B cell (primary cell): ENCODE data around the gene PTGES2. TPM values are rescaled to one million over a fixed set of nuclear protein-coding genes. Genes with fewer than 3 reads are reported as not detected.

ENCODE experiments used
- ATAC-seq: fragments of 200-7000 bp; cut with Tn5 transposase; one replicate; pipeline ENCODE4 v1.10.0; 2021; ENCODE audit warnings: low read depth, mild to moderate bottlenecking, moderate number of reproducible peaks, moderate library complexity
- CTCF ChIA-PET: fragments of 350-600 bp; sonication (Branson Sonifier 250); formaldehyde crosslinking; loops from one replicate; lab custom pipeline; 2021; ENCODE audit warnings: antibody characterized with exemption, inconsistent platforms; lab: Charles Lee
- POLR2A ChIA-PET: fragments of 350-600 bp; sonication (Branson Sonifier 250); formaldehyde crosslinking; loops from one replicate; lab custom pipeline; 2021; ENCODE audit warnings: antibody characterized with exemption; lab: Charles Lee
- DNase-seq: peaks from one replicate; pipeline ENCODE4 v3.0.0; 2013
- H2AFZ ChIP-seq: 2 replicates; pipeline ENCODE4 v1.6.1; 2012; ENCODE audit warnings: mild to moderate bottlenecking, low read depth, low read length; ENCODE audit not compliant: insufficient read depth, poor library complexity, severe bottlenecking
- H3K27ac ChIP-seq, 2 donors: 1 replicate in 1 of 2; 2 replicates in 1 of 2; pipeline ENCODE4 v1.5.1; 2012 to 2013; ENCODE audit warnings: low read length in 2 of 2, mild to moderate bottlenecking in 2 of 2, moderate library complexity in 1 of 2
- H3K27me3 ChIP-seq, 4 experiments: fragments of 200-600 bp in 1 of 4; sonication (generic) in 1 of 4; replicated peaks in 1 of 4; 1 replicate in 2 of 4; 2 replicates in 2 of 4; pipeline versions ENCODE4 v1.6.1 to v1.7.0; 2013 to 2016; ENCODE audit warnings: low read length in 3 of 4, mild to moderate bottlenecking in 2 of 4, mixed read lengths in 1 of 4, moderate library complexity in 1 of 4; ENCODE audit not compliant: insufficient read depth in 4 of 4, control insufficient read depth in 3 of 4; ENCODE audit errors: control extremely low read depth in 1 of 4
- H3K36me3 ChIP-seq, 2 experiments: replicated peaks in 1 of 2; 1 replicate in 1 of 2; 2 replicates in 1 of 2; pipeline versions ENCODE4 v1.6.1 to v1.7.1; 2013; ENCODE audit warnings: low read length in 1 of 2; ENCODE audit not compliant: insufficient read depth in 2 of 2, control insufficient read depth in 1 of 2; ENCODE audit errors: control extremely low read depth in 1 of 2, extremely low read depth in 1 of 2
- H3K4me1 ChIP-seq, 2 donors: fragments of 200-600 bp in 1 of 2; sonication (generic) in 1 of 2; 1 replicate in 1 of 2; 2 replicates in 1 of 2; pipeline versions ENCODE4 v1.5.1 to v1.6.1; 2013 to 2017; ENCODE audit warnings: low read length in 2 of 2; ENCODE audit not compliant: control insufficient read depth in 2 of 2, insufficient read depth in 2 of 2
- H3K4me2 ChIP-seq: replicated peaks from 2 replicates; pipeline ENCODE3; 2012; ENCODE audit warnings: mild to moderate bottlenecking, low read depth, low read length; ENCODE audit not compliant: poor library complexity, severe bottlenecking
- H3K4me3 ChIP-seq, 5 experiments: fragments of 200-600 bp in 1 of 5; sonication (generic) in 1 of 5; 1 replicate in 3 of 5; 2 replicates in 2 of 5; pipeline versions ENCODE4 v1.5.1 to v1.7.0; 2011 to 2016; ENCODE audit warnings: low read length in 4 of 5, mild to moderate bottlenecking in 4 of 5, low read depth in 2 of 5, control low read depth in 1 of 5, moderate library complexity in 1 of 5; ENCODE audit not compliant: insufficient read depth in 1 of 5; ENCODE audit errors: control extremely low read depth in 1 of 5, extremely low read depth in 1 of 5
- H3K79me2 ChIP-seq: fragments of 200-600 bp; sonication (generic); one replicate; pipeline ENCODE4 v1.6.0; 2016; ENCODE audit warnings: low read length; ENCODE audit not compliant: control insufficient read depth, insufficient read depth
- H3K9ac ChIP-seq: fragments of 200-600 bp; sonication (generic); 2 replicates; pipeline ENCODE4 v1.6.1; 2017; ENCODE audit warnings: mild to moderate bottlenecking, low read length, moderate library complexity
- H3K9me3 ChIP-seq, 3 donors: one replicate each; pipeline versions ENCODE4 v1.6.1 to v1.7.1; 2013; ENCODE audit warnings: low read length in 2 of 3; ENCODE audit not compliant: control insufficient read depth in 2 of 3, insufficient read depth in 1 of 3; ENCODE audit errors: control extremely low read depth in 1 of 3
- H4K20me1 ChIP-seq: 2 replicates; pipeline ENCODE4 v1.6.0; 2012; ENCODE audit warnings: mild to moderate bottlenecking, low read length; ENCODE audit not compliant: insufficient read depth, control insufficient read depth, poor library complexity, severe bottlenecking
- H3K27ac Mint-ChIP-seq: one replicate; pipeline ENCODE4 v1.8.0; 2021; ENCODE audit warnings: mixed read lengths
- H3K27me3 Mint-ChIP-seq: one replicate; pipeline ENCODE4 v1.8.0; 2021; ENCODE audit warnings: mixed read lengths
- H3K4me1 Mint-ChIP-seq: one replicate; pipeline ENCODE4 v1.8.0; 2021; ENCODE audit warnings: mixed read lengths
- H3K4me3 Mint-ChIP-seq: one replicate; pipeline ENCODE4 v1.8.0; 2021; ENCODE audit warnings: mixed read lengths
- H3K9me3 Mint-ChIP-seq: one replicate; pipeline ENCODE4 v1.8.0; 2022; ENCODE audit warnings: mixed read lengths; ENCODE audit not compliant: insufficient read depth
- CTCF ChIP-seq: fragments of 200-600 bp; IDR thresholded peaks from one replicate; pipeline ENCODE4 v1.8.0; 2022; ENCODE audit warnings: antibody characterized with exemption, mild to moderate bottlenecking
- EZH2 ChIP-seq: IDR thresholded peaks from 2 replicates; pipeline ENCODE4 v1.6.1; 2012; ENCODE audit warnings: borderline replicate concordance, low read depth, mild to moderate bottlenecking, moderate library complexity, low read length; ENCODE audit not compliant: insufficient read depth, poor library complexity, severe bottlenecking
- WGBS: methylation state at CpG from one replicate; pipeline ENCODE4 v1.1.5; 2013; ENCODE audit warnings: missing lambda C conversion rate; ENCODE audit not compliant: insufficient coverage; 5-methylcytosine and 5-hydroxymethylcytosine counted together
- intact Hi-C: fragments of 100-400 bp; cut with micrococcal nuclease; formaldehyde crosslinking; loops from one replicate; pipeline ENCODE4 v1.10.0; 2022
- polyA plus RNA-seq: library from polyadenylated mRNA; depleted of rRNA; stranded (reverse); fragments of >200 nt; gene quantifications from 2 replicates; pipeline ENCODE4 v1.2.3, GENCODE V29; 2012
- total RNA-seq, 2 donors: library from RNA; stranded (reverse); fragments of 120-200 nt in 1 of 2; gene quantifications; 1 replicate in 1 of 2; 2 replicates in 1 of 2; pipeline versions ENCODE4 v1.2.3 to v1.2.4, GENCODE V29; 2013 to 2022

PTGES2 gene
- total and polyA plus RNA-seq, 2 donors (not counting 1 experiment from before 2014, with no cell fraction given), result 77.8 to 113 TPM

- Histone ChIP-seq H3K4me3 (no peak overlapping the region), H3K27me3 (no peaks in the 10 kb centered on the region), H3K27ac (peak overlapping the region; percentile 68 to 70), H3K9me3 (peaks cover 0 to 6% (median 0%) of the 10 kb centered on the region in 3 donors), H3K9ac (no peak overlapping the region), H3K36me3 (peaks cover 2 to 5% of the 10 kb centered on the region in 2 experiments), H2AFZ (peak overlapping the region; percentile 26), H3K79me2 (peaks cover 8% of the 10 kb centered on the region), H4K20me1 (peaks cover 6% of the 10 kb centered on the region), H3K4me2 (peak overlapping the region; percentile 65), H3K4me1 (peaks cover 37 to 42% of the 10 kb centered on the region in 2 donors)
- no peak for ATAC-seq
- CTCF ChIA-PET, result interaction anchor here (0.6 to 5.7 kb wide), 9 partner anchors 13 to 182 kb away, joined by 3 to 49 read pairs (median 8); partner anchors contain the start of gene PTGES2
- peak overlapping the region; percentile 76 for H3K27ac Mint-ChIP-seq
- intact Hi-C loops, result loop anchor here (5.0 kb wide), 2 partner anchors 137 to 157 kb away; no protein-coding TSS in a partner anchor
- H3K27me3 Mint-ChIP-seq, result no peaks in the 10 kb centered on the region
- POLR2A ChIA-PET, result interaction anchor here (1.6 to 1.9 kb wide), 2 partner anchors 13 to 20 kb away, joined by 5 to 12 read pairs; partner anchors contain the start of gene PTGES2
- H3K4me3 Mint-ChIP-seq, result peak overlapping the region; percentile 37
- no peak for DNase-seq
- TF ChIP-seq EZH2, result no peak
- TF ChIP-seq CTCF, result no peak
- H3K4me1 Mint-ChIP-seq, result peaks cover 43% of the 10 kb centered on the region
- H3K9me3 Mint-ChIP-seq, result no peaks in the 10 kb centered on the region
- 75% methylated on average over 26 of the region's 29 CpGs for WGBS
Measured at GRCh38 chr9:128114326-128115186, 13.0 kb downstream of the PTGES2 start.
